Body of pancreas (tissue), 4 donors: ENCODE data around the gene ELOVL5. TPM values are rescaled to one million over a fixed set of nuclear protein-coding genes. Genes with fewer than 3 reads are reported as not detected.

Experiments
- ATAC-seq: fragments of 150-250 bp; one replicate; pipeline ENCODE4 v1.9.1; 2016
- DNase-seq, 4 donors: peaks; one replicate each; pipeline ENCODE4 v3.0.0-alpha.2; 2019
- H3K27ac ChIP-seq, 4 donors: fragments of 200-600 bp; sonication (generic); 1 replicate in 3 of 4; 2 replicates in 1 of 4; pipeline versions ENCODE4 v1.5.1 to v1.6.1; 2016 to 2019; ENCODE audit warnings: mild to moderate bottlenecking in 1 of 4, mixed read lengths in 1 of 4, moderate library complexity in 1 of 4
- H3K27me3 ChIP-seq, 2 donors: fragments of 200-600 bp; sonication (generic); one replicate each; pipeline ENCODE4 v1.6.0; 2016; ENCODE audit warnings: mild to moderate bottlenecking in 1 of 2
- H3K36me3 ChIP-seq, 2 donors: fragments of 200-600 bp; sonication (generic); replicated peaks in 1 of 2; 2 replicates each; pipeline ENCODE4 v1.5.1; 2016; ENCODE audit warnings: low read depth in 2 of 2; ENCODE audit not compliant: insufficient read depth in 1 of 2
- H3K4me1 ChIP-seq: fragments of 200-600 bp; sonication (generic); one replicate; pipeline ENCODE4 v1.6.0; 2016
- H3K4me3 ChIP-seq, 2 donors: fragments of 200-600 bp; sonication (generic); 1 replicate in 1 of 2; 2 replicates in 1 of 2; pipeline ENCODE4 v1.5.1; 2016 to 2019
- H3K9me3 ChIP-seq, 3 donors: fragments of 200-600 bp; sonication (generic); 1 replicate in 2 of 3; 2 replicates in 1 of 3; pipeline ENCODE4 v1.5.1; 2016
- CTCF ChIP-seq, 7 experiments: fragments of 450-650 bp in 4 of 7; fragments of 200-600 bp in 3 of 7; sonication (generic) in 3 of 7; IDR thresholded peaks; one replicate each; pipeline ENCODE4 v1.5.1; 2016 to 2019; ENCODE audit warnings: antibody characterized with exemption in 7 of 7
- POLR2A ChIP-seq, 3 donors: fragments of 450-650 bp; IDR thresholded peaks; one replicate each; pipeline ENCODE4 v1.6.1; 2016; ENCODE audit warnings: antibody characterized with exemption in 3 of 3, mild to moderate bottlenecking in 2 of 3
- WGBS, 2 donors: methylation state at CpG; one replicate each; pipeline ENCODE4 v1.1.5; 2017; 5-methylcytosine and 5-hydroxymethylcytosine counted together
- intact Hi-C: fragments of 100-400 bp; cut with DNase I; formaldehyde crosslinking; loops from one replicate; pipeline ENCODE4 v1.15.1; 2023
- total RNA-seq, 2 donors: library from RNA; depleted of rRNA; stranded (reverse); fragments of >200 nt; gene quantifications; one replicate each; pipeline ENCODE4 v1.1.0, GENCODE V29; 2016

Gene ELOVL5
- total RNA-seq, 2 donors from 2014 or later: 8.6 to 11.2 TPM

- TF ChIP-seq POLR2A (IDR thresholded peaks at IDR 0.05) (no peak), CTCF (IDR thresholded peaks at IDR 0.05) (no peak)
- Histone ChIP-seq H3K9me3 (no peaks in the 10 kb centered on the region), H3K4me3 (no peak overlapping the region), H3K36me3 (no peaks in the 10 kb centered on the region), H3K27ac (no peak overlapping the region), H3K27me3 (no peaks in the 10 kb centered on the region), H3K4me1 (peaks cover 5% of the 10 kb centered on the region)
- intact Hi-C loops: no loop called here
- DNase-seq: no peak
- ATAC-seq: no peak
- 72 to 80% methylated on average over 5 of the region's 5 CpGs for WGBS, 2 donors
Measured at GRCh38 chr6:53376661-53377226, 28.0 kb upstream of the ELOVL5 start.

GRCh38 chr6:53375847-53376246 is 27.1 kb upstream of the ELOVL5 start:
- Histone ChIP-seq H3K27me3 (no peaks in the 10 kb centered on the region), H3K9me3 (no peaks in the 10 kb centered on the region), H3K4me1 (peaks cover 5% of the 10 kb centered on the region), H3K4me3 (no peak overlapping the region), H3K27ac (no peak overlapping the region), H3K36me3 (no peaks in the 10 kb centered on the region)
- DNase-seq (no peak), ATAC-seq (no peak)
- TF ChIP-seq CTCF (IDR thresholded peaks at IDR 0.05) (no peak), POLR2A (IDR thresholded peaks at IDR 0.05) (no peak)
- intact Hi-C loops: no loop called here

- Histone ChIP-seq H3K36me3 (no peaks in the 10 kb centered on the region), H3K4me1 (peaks cover 5% of the 10 kb centered on the region), H3K9me3 (no peaks in the 10 kb centered on the region), H3K27me3 (no peaks in the 10 kb centered on the region), H3K27ac (no peak overlapping the region), H3K4me3 (no peak overlapping the region)
- ATAC-seq (no peak), DNase-seq (no peak)
- TF ChIP-seq CTCF (IDR thresholded peaks at IDR 0.05) (no peak), POLR2A (IDR thresholded peaks at IDR 0.05) (no peak)
- intact Hi-C loops: no loop called here
- 71 to 78% methylated on average over 4 of the region's 4 CpGs for WGBS, 2 donors
Measured at GRCh38 chr6:53373638-53374037, 24.9 kb upstream of the ELOVL5 start.

GRCh38 chr6:53369876-53370515 is 21.2 kb upstream of the ELOVL5 start:
- no peaks in the 10 kb centered on the region for H3K27me3 ChIP-seq
- no peaks in the 10 kb centered on the region for H3K9me3 ChIP-seq
- WGBS, 2 donors: 30 to 32% methylated on average over 6 of the region's 6 CpGs
- DNase-seq (no peak), ATAC-seq (peak; percentile 68)
- TF ChIP-seq CTCF (IDR thresholded peaks at IDR 0.05): no peak
- no peak for TF ChIP-seq POLR2A (IDR thresholded peaks at IDR 0.05)
- no peaks in the 10 kb centered on the region for H3K36me3 ChIP-seq
- H3K4me1 ChIP-seq: no peaks in the 10 kb centered on the region
- intact Hi-C loops: no loop called here
- peak overlapping the region in 3 of 4 donors; percentile 1 to 16 (median 13) for H3K27ac ChIP-seq
- H3K4me3 ChIP-seq: no peak overlapping the region

GRCh38 chr6:53369051-53369450 is 20.3 kb upstream of the ELOVL5 start:
- H3K27me3 ChIP-seq: no peaks in the 10 kb centered on the region
- TF ChIP-seq POLR2A (IDR thresholded peaks at IDR 0.05) (no peak), CTCF (IDR thresholded peaks at IDR 0.05) (no peak)
- DNase-seq (no peak), ATAC-seq (no peak)
- intact Hi-C loops: no loop called here
- H3K27ac ChIP-seq: no peak overlapping the region
- H3K4me3 ChIP-seq: no peak overlapping the region
- H3K9me3 ChIP-seq: no peaks in the 10 kb centered on the region
- H3K4me1 ChIP-seq: no peaks in the 10 kb centered on the region
- WGBS, 2 donors: 91 to 94% methylated on average over 2 of the region's 2 CpGs
- H3K36me3 ChIP-seq: no peaks in the 10 kb centered on the region
